SK-N-SH (cell line): ENCODE results near the gene TSHZ2. TPM values are rescaled to one million over a fixed set of nuclear protein-coding genes. Genes with fewer than 3 reads are reported as not detected.

Experiments
- CTCF ChIA-PET: fragments of 300-600, 350-600 bp; formaldehyde crosslinking; extraction: SDS; loops from one replicate; lab custom pipeline; 2021; lab: Yijun Ruan, JAX
- POLR2A ChIA-PET: fragments of 350-600 bp; sonication (Branson Sonifier 250); formaldehyde crosslinking; extraction: SDS; loops from one replicate; lab custom pipeline; 2020; ENCODE audit warnings: antibody characterized with exemption, inconsistent platforms; lab: Yijun Ruan, JAX
- DNase-seq: peaks from one replicate; pipeline ENCODE4 v3.0.0; 2012
- H2AFZ ChIP-seq: fragments of 200-600 bp; sonication (generic); 2 replicates; pipeline ENCODE4 v1.8.1; 2016; ENCODE audit warnings: antibody characterized with exemption, mild to moderate bottlenecking, low read depth
- H3F3A ChIP-seq: fragments of 200-600 bp; sonication (generic); replicated peaks from 2 replicates; pipeline ENCODE3; 2016; ENCODE audit warnings: antibody characterized with exemption, mild to moderate bottlenecking; ENCODE audit not compliant: insufficient read depth
- H3K27ac ChIP-seq, 2 experiments: fragments of 200-500 bp in 1 of 2; fragments of 200-600 bp in 1 of 2; sonication (Bioruptor generic) in 1 of 2; sonication (generic), shearing (Covaris generic) in 1 of 2; 2 replicates each; pipeline versions ENCODE4 v1.5.1 to v1.6.1; 2014 to 2016; ENCODE audit warnings: low read depth in 2 of 2, inconsistent platforms in 1 of 2, low read length in 1 of 2, mild to moderate bottlenecking in 1 of 2, mixed read lengths in 1 of 2
- H3K27me3 ChIP-seq: fragments of 200-600 bp; sonication (generic), shearing (Covaris generic); 2 replicates; pipeline ENCODE4 v1.6.1; 2016; ENCODE audit warnings: mixed run types; ENCODE audit not compliant: insufficient read depth
- H3K36me3 ChIP-seq, 2 experiments: fragments of 200-500 bp in 1 of 2; fragments of 200-600 bp in 1 of 2; sonication (Bioruptor generic) in 1 of 2; sonication (generic) in 1 of 2; replicated peaks in 1 of 2; 2 replicates each; pipeline versions ENCODE3 to v1.5.1; 2014 to 2016; ENCODE audit warnings: low read length in 1 of 2, mild to moderate bottlenecking in 1 of 2; ENCODE audit not compliant: insufficient read depth in 2 of 2, control insufficient read depth in 1 of 2
- H3K4me1 ChIP-seq, 2 experiments: fragments of 200-500 bp in 1 of 2; fragments of 200-600 bp in 1 of 2; sonication (Bioruptor generic) in 1 of 2; sonication (generic), shearing (Covaris generic) in 1 of 2; 2 replicates each; pipeline versions ENCODE4 v1.5.1 to v1.6.1; 2014 to 2016; ENCODE audit warnings: low read depth in 1 of 2, low read length in 1 of 2, mixed run types in 1 of 2; ENCODE audit not compliant: insufficient read depth in 2 of 2, control insufficient read depth in 1 of 2
- H3K4me2 ChIP-seq: fragments of 200-600 bp; sonication (generic), shearing (Covaris generic); 2 replicates; pipeline ENCODE4 v1.6.1; 2017; ENCODE audit warnings: mixed run types
- H3K4me3 ChIP-seq, 2 experiments: fragments of 200-500 bp in 1 of 2; fragments of 200-600 bp in 1 of 2; sonication (Bioruptor generic) in 1 of 2; sonication (generic), shearing (Covaris generic) in 1 of 2; 2 replicates each; pipeline versions ENCODE4 v1.5.1 to v1.8.1; 2014 to 2016; ENCODE audit warnings: low read depth in 2 of 2, inconsistent platforms in 1 of 2, low read length in 1 of 2, mild to moderate bottlenecking in 1 of 2, mixed read lengths in 1 of 2, moderate library complexity in 1 of 2
- H3K79me2 ChIP-seq: fragments of 200-600 bp; sonication (generic); 2 replicates; pipeline ENCODE4 v1.8.1; 2017; ENCODE audit warnings: mild to moderate bottlenecking; ENCODE audit not compliant: insufficient read depth
- H3K9ac ChIP-seq: fragments of 200-600 bp; sonication (generic); 2 replicates; pipeline ENCODE4 v1.6.1; 2017; ENCODE audit warnings: mixed run types
- H3K9me2 ChIP-seq: fragments of 200-600 bp; sonication (generic); 2 replicates; pipeline ENCODE4 v1.6.1; 2017; ENCODE audit warnings: mixed run types
- H3K9me3 ChIP-seq: fragments of 200-600 bp; sonication (generic); 2 replicates; pipeline ENCODE4 v1.6.1; 2017; ENCODE audit warnings: mixed run types, mild to moderate bottlenecking, moderate library complexity
- H4K20me1 ChIP-seq: fragments of 200-600 bp; sonication (generic); 2 replicates; pipeline ENCODE4 v1.6.1; 2017; ENCODE audit warnings: mild to moderate bottlenecking, mixed run types; ENCODE audit not compliant: insufficient read depth
- ELF1 ChIP-seq: IDR thresholded peaks from 2 replicates; pipeline ENCODE4 v1.4.0; 2012
- EZH2phosphoT487 ChIP-seq: fragments of 200-600 bp; sonication (generic); IDR thresholded peaks from 2 replicates; pipeline ENCODE4 v1.6.1; 2017; ENCODE audit warnings: low read depth, mixed run types, mild to moderate bottlenecking, antibody characterized with exemption, moderate library complexity, borderline replicate concordance
- FOXJ3 ChIP-seq: sonication (generic); formaldehyde crosslinking; IDR thresholded peaks from 2 replicates; pipeline ENCODE4 v1.5.1; 2020; ENCODE audit warnings: mild to moderate bottlenecking, missing genetic modification reagents
- GABPA ChIP-seq: IDR thresholded peaks from 2 replicates; pipeline ENCODE4 v1.4.0; 2012; ENCODE audit warnings: low read depth, mild to moderate bottlenecking
- MEF2A ChIP-seq: IDR thresholded peaks from 2 replicates; pipeline ENCODE4 v1.4.0; 2012; ENCODE audit warnings: low read depth, borderline replicate concordance
- NRF1 ChIP-seq: IDR thresholded peaks from 2 replicates; pipeline ENCODE4 v1.6.1; 2012; ENCODE audit warnings: low read depth, mild to moderate bottlenecking, low read length
- RAD21 ChIP-seq: IDR thresholded peaks from 2 replicates; pipeline ENCODE4 v1.6.1; 2012; ENCODE audit warnings: mild to moderate bottlenecking, low read length
- RCOR1 ChIP-seq: fragments of 150-350 bp; IDR thresholded peaks from 2 replicates; pipeline ENCODE4 v1.6.1; 2017; ENCODE audit warnings: antibody characterized with exemption, low read length
- RFX5 ChIP-seq: IDR thresholded peaks from 2 replicates; pipeline ENCODE4 v1.6.1; 2012; ENCODE audit warnings: mild to moderate bottlenecking, improper control_type of control experiment, low read length
- SIN3A ChIP-seq: IDR thresholded peaks from 2 replicates; pipeline ENCODE4 v1.6.1; 2012; ENCODE audit warnings: low read depth, mild to moderate bottlenecking, low read length, moderate library complexity, borderline replicate concordance
- TAF1 ChIP-seq: IDR thresholded peaks from 2 replicates; pipeline ENCODE4 v1.6.1; 2012; ENCODE audit warnings: low read depth, mild to moderate bottlenecking, low read length, moderate library complexity, borderline replicate concordance
- TCF12 ChIP-seq: IDR thresholded peaks from 2 replicates; pipeline ENCODE4 v1.4.0; 2012
- TEAD4 ChIP-seq: IDR thresholded peaks from 2 replicates; pipeline ENCODE4 v1.4.0; 2012; ENCODE audit warnings: mild to moderate bottlenecking, borderline replicate concordance; ENCODE audit not compliant: insufficient read depth
- USF2 ChIP-seq: fragments of 150-350 bp; IDR thresholded peaks from 2 replicates; pipeline ENCODE4 v1.6.1; 2017; ENCODE audit warnings: antibody characterized with exemption, low read length, low read depth, borderline replicate concordance
- WGBS: methylation state at CpG from one replicate; pipeline ENCODE4 v1.1.6; 2017; ENCODE audit warnings: low lambda C conversion rate; 5-methylcytosine and 5-hydroxymethylcytosine counted together
- polyA plus RNA-seq, 3 experiments: library from polyadenylated mRNA; depleted of rRNA; stranded (reverse); fragments of >200 nt; gene quantifications; 2 replicates each; pipeline ENCODE4 v1.2.3, GENCODE V29; 2012
- TF ChIP-seq, protein P1 (sequence below): IDR thresholded peaks from 2 replicates; pipeline ENCODE4 v1.4.0; 2012; ENCODE audit warnings: low read depth, borderline replicate concordance
- TF ChIP-seq, protein P2 (sequence below): IDR thresholded peaks from 2 replicates; pipeline ENCODE4 v1.4.0; 2012; ENCODE audit warnings: low read depth

Gene TSHZ2
- polyA plus RNA-seq, 1 of the 3 experiments (the other 2 are of a cell fraction), result 0.13 TPM

GRCh38 chr20:53138454-53139262, 166.5 kb downstream of the TSHZ2 start:
- Histone ChIP-seq H3K27me3 (no peaks in the 10 kb centered on the region), H3K9me2 (no peaks in the 10 kb centered on the region), H3K4me1 (peaks cover 0 to 9% of the 10 kb centered on the region in 2 experiments; a peak in 2 of 4 replicates), H3F3A (no peaks in the 10 kb centered on the region)
- DNase-seq, result no peak
- 33% methylated on average over 3 of the region's 3 CpGs for WGBS
- POLR2A ChIA-PET, result no interaction called here
- TF ChIP-seq RFX5 (no peak), EZH2phosphoT487 (no peak), TEAD4 (no peak), SIN3A (no peak), FOXJ3 (CRISPR knock-in tag) (no peak), NRF1 (no peak), TCF12 (no peak), ELF1 (no peak), GABPA (no peak), MEF2A (no peak), TAF1 (no peak), RAD21 (no peak), RCOR1 (no peak), USF2 (no peak)
- TF ChIP-seq, protein P1, sequence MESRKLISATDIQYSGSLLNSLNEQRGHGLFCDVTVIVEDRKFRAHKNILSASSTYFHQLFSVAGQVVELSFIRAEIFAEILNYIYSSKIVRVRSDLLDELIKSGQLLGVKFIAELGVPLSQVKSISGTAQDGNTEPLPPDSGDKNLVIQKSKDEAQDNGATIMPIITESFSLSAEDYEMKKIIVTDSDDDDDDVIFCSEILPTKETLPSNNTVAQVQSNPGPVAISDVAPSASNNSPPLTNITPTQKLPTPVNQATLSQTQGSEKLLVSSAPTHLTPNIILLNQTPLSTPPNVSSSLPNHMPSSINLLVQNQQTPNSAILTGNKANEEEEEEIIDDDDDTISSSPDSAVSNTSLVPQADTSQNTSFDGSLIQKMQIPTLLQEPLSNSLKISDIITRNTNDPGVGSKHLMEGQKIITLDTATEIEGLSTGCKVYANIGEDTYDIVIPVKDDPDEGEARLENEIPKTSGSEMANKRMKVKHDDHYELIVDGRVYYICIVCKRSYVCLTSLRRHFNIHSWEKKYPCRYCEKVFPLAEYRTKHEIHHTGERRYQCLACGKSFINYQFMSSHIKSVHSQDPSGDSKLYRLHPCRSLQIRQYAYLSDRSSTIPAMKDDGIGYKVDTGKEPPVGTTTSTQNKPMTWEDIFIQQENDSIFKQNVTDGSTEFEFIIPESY, result no peak
- TF ChIP-seq, protein P2, sequence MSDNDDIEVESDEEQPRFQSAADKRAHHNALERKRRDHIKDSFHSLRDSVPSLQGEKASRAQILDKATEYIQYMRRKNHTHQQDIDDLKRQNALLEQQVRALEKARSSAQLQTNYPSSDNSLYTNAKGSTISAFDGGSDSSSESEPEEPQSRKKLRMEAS, result no peak
- TF ChIP-seq, all 33 proteins: peak for 0
- Histone ChIP-seq H3K9ac (no peak overlapping the region), H3K36me3 (no peaks in the 10 kb centered on the region), H4K20me1 (no peaks in the 10 kb centered on the region), H3K9me3 (no peaks in the 10 kb centered on the region), H3K79me2 (no peaks in the 10 kb centered on the region), H3K4me2 (no peak overlapping the region), H3K4me3 (no peak overlapping the region), H3K27ac (no peak overlapping the region), H2AFZ (no peak overlapping the region)
- CTCF ChIA-PET, result interaction anchor here (0.6 to 0.8 kb wide), 3 partner anchors 11 to 894 kb away, joined by 3 read pairs; no protein-coding TSS in a partner anchor
